IPS DF 6.9 (cell line): ENCODE results near the gene PSMA1.

Source experiments
- DNase-seq: peaks from one replicate; pipeline ENCODE4 v3.0.0-alpha.2; 2013; ENCODE audit warnings: low read depth, low spot score
- H3K27ac ChIP-seq: one replicate; pipeline ENCODE4 v1.5.1; 2013; ENCODE audit warnings: low read length, control low read depth
- H3K27me3 ChIP-seq: 2 replicates; pipeline ENCODE4 v1.6.1; 2013; ENCODE audit warnings: mild to moderate bottlenecking, low read length; ENCODE audit not compliant: control insufficient read depth, insufficient read depth
- H3K36me3 ChIP-seq: 2 replicates; pipeline ENCODE4 v1.6.1; 2013; ENCODE audit warnings: low read length; ENCODE audit not compliant: control insufficient read depth, insufficient read depth
- H3K4me1 ChIP-seq: 2 replicates; pipeline ENCODE4 v1.6.1; 2013; ENCODE audit warnings: low read length; ENCODE audit not compliant: control insufficient read depth, insufficient read depth
- H3K4me3 ChIP-seq: 2 replicates; pipeline ENCODE4 v1.5.1; 2013; ENCODE audit warnings: mild to moderate bottlenecking, low read length
- H3K9me3 ChIP-seq: 2 replicates; pipeline ENCODE4 v1.6.1; 2013; ENCODE audit warnings: low read length, inconsistent platforms; ENCODE audit not compliant: control insufficient read depth, insufficient read depth
- WGBS: extraction: QIAGEN DNeasy Blood & Tissue Kit; methylation state at CpG from one replicate; pipeline ENCODE4 v1.1.7; 2013; ENCODE audit warnings: mixed read lengths, missing lambda C conversion rate; ENCODE audit not compliant: insufficient read length, insufficient coverage; 5-methylcytosine and 5-hydroxymethylcytosine counted together

Gene PSMA1

DNA sequence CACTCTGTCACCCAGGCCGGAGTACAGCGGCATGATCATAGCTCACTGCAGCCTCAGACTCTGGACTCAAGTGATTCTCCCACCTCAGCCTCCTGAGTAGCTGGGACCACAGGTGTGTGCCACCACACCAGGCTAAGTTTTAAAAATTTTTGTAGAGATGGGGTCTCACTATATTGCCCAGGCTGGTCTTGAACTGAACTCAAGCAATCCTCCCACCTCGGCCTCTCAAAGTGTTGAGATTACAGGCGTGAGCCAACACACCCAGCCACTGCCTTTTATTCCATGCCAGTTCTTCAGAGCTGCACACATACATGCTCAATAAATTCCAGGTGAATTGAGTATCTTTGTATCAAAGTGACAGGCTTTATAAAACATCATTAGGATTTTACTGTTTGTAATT is 18.1 kb downstream of the PSMA1 start:
- H3K36me3 ChIP-seq, result peaks cover 8% of the 10 kb centered on the region; the same call in 1 of the 2 replicates
- H3K9me3 ChIP-seq, result no peaks in the 10 kb centered on the region
- no CpG with 5 or more reads among the region's 4 CpGs for WGBS
- H3K27ac ChIP-seq, result no peak overlapping the region
- H3K4me1 ChIP-seq, result no peaks in the 10 kb centered on the region
- no peak overlapping the region for H3K4me3 ChIP-seq
- H3K27me3 ChIP-seq, result no peaks in the 10 kb centered on the region
- DNase-seq, result no peak

DNA sequence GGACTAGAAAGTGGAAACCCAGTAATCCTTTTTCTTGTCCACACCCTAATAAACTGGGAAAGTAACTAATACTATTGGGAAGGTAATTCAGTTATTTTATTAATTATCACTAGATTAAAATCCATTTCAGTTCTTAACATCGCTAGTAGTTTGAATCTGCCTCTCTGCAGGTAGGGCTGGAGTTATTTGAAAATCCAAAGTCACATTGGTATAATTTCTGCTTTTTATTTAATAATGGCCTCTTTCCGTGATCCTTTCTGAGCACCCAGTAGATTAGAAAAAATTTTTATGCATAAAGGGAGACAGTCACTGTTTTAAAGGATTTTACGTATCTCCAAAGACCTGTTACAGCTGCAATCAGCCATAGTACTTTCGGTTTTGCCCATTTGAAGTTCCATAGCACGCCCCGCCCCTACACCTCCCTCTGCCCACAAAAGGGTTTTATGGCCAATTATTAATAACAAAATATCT is 20.0 kb downstream of the PSMA1 start:
- Histone ChIP-seq H3K4me1 (no peaks in the 10 kb centered on the region), H3K27me3 (no peaks in the 10 kb centered on the region), H3K4me3 (peak overlapping the region; percentile 99; the same call in 1 of the 2 replicates), H3K27ac (no peak overlapping the region), H3K36me3 (no peaks in the 10 kb centered on the region; the same call in 1 of the 2 replicates), H3K9me3 (no peaks in the 10 kb centered on the region)
- DNase-seq, result no peak
- no CpG with 5 or more reads among the region's 6 CpGs for WGBS

DNA sequence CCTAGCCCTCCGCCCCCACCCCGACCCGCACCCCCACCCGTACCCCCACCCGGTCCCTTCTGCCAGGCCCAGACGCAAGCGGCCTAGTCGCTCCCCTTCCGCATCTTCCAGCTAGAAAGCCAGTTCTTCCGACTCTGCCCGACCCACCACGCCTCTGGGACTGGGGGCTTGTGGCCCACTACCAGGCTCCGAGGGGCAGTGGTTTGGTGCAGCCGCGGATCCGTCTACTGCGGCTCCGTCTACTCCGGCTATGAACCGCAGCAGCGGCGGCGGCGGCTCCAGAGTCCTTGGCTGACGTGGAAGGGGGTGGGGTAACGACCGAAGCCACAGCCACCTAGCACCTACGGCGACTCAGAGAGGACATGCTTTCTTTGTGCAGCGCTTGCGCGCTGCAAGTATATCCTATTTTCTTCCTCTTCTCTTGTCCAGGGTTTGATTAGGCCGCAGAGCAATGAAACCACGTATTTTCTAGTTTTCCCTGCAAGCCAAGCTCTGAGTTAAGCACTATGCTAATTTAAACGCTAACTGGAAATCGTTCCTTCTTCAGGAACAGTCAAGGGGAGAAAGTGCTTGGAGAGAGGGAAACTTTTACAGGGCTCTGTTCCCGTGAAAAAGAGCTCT is 20.5 kb downstream of the PSMA1 start, which contains the start of gene COPB1:
Gene COPB1 (minus strand): TSS at position 252 of the 621 bp plus-strand sequence. CDS start 883 bp downstream, outside the sequence.
- Histone ChIP-seq H3K27ac (no peak within 1 kb of the TSS), H3K27me3 (no peaks in the 10 kb centered on the region), H3K36me3 (no peaks in the 10 kb centered on the region; the same call in 1 of the 2 replicates), H3K9me3 (no peaks in the 10 kb centered on the region), H3K4me3 (peak within 1 kb of the TSS; percentile 99), H3K4me1 (no peaks in the 10 kb centered on the region)
- WGBS, result no CpG with 5 or more reads among the region's 37 CpGs
- peak; percentile 75 for DNase-seq

DNA sequence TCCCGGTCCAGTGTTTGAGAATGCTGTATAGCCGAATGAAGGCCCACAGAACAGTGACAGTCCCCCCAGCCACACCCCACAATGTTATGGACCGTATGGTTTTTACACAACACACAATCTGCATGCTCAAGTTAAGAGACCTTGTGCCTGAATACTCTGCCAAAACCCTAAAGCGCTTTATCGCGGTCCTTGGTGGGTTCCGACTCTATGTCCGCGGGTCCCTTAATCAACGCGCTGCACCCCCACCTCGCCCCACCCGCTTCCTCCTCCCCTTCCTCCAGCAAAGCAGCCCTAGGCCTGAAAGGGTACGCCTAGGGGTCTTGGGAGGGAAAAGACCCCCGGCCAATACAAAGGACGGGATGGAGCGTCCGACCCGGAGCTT is 21.0 kb downstream of the PSMA1 start:
- DNase-seq, result no peak
- no peaks in the 10 kb centered on the region for H3K27me3 ChIP-seq
- no peak overlapping the region for H3K27ac ChIP-seq
- H3K4me3 ChIP-seq, result peak overlapping the region; percentile 99
- no peaks in the 10 kb centered on the region; the same call in 1 of the 2 replicates for H3K36me3 ChIP-seq
- H3K4me1 ChIP-seq, result no peaks in the 10 kb centered on the region
- no peaks in the 10 kb centered on the region for H3K9me3 ChIP-seq
- WGBS, result no CpG with 5 or more reads among the region's 19 CpGs

DNA sequence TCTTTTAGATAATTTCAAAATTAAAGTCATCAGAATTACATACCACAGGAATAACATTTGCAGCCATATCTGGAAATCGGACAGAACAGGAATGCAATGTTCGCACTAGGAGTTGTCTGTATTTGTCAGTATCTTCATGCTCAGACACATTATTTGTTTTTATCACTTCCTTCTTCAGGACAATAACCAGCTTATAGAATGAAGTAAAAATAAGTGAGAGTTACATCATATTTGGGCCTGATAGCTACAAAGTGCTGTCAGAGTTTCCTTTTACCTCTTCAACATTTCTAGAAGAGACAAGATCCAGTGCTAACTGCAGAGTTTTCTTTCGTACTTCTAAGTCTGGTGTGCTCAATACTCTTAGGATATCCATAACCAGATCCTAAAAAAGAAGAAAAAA is 39.5 kb downstream of the PSMA1 start:
- no CpG with 5 or more reads among the region's 3 CpGs for WGBS
- Histone ChIP-seq H3K4me1 (no peaks in the 10 kb centered on the region), H3K27ac (no peak overlapping the region), H3K4me3 (no peak overlapping the region), H3K36me3 (peaks cover 5% of the 10 kb centered on the region; the same call in 1 of the 2 replicates), H3K27me3 (no peaks in the 10 kb centered on the region), H3K9me3 (no peaks in the 10 kb centered on the region)
- DNase-seq, result no peak

DNA sequence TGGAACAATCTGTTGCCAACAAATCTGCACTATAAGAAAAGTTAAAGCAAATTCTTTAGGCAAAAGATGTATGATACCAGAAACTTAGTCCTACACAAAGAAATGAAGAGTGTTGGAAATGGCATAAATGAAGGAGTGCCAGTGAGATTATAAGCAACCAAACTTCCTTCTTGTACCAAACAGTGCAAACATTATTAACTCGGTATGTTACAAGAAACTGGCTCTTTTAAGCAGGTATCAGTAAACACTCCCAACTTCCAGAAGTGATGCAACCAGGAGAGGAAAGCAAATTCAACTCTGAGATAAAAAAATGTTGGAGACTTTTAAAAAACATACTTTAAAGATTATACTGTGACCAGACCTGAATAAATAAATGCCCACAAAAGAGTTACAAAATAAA is 49.1 kb downstream of the PSMA1 start:
- Histone ChIP-seq H3K27me3 (no peaks in the 10 kb centered on the region), H3K4me3 (no peak overlapping the region), H3K36me3 (peaks cover 10% of the 10 kb centered on the region; the same call in 1 of the 2 replicates), H3K9me3 (no peaks in the 10 kb centered on the region), H3K4me1 (no peaks in the 10 kb centered on the region), H3K27ac (no peak overlapping the region)
- no CpG with 5 or more reads among the region's 1 CpG for WGBS
- no peak for DNase-seq

DNA sequence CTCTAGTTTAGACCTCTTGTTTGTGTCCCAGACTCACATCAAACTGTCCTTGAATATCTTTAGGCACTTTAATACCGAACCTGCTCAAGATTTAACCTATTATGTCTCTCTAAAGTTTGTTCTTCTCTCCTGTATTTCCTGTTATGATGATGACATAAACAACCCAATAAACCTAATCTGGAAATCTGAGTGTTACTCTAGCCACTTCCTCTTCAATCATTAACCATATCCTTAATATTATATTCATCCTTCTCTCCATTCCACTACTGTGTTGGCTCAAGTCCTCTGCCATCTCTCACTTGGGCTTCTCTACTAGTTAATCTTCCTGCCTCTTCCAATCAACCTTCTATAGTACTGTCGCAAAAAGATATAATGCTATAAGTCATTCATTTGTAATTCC is 56.6 kb downstream of the PSMA1 start:
- Histone ChIP-seq H3K27ac (no peak overlapping the region), H3K36me3 (peaks cover 4% of the 10 kb centered on the region; the same call in 1 of the 2 replicates), H3K4me1 (no peaks in the 10 kb centered on the region), H3K4me3 (no peak overlapping the region), H3K27me3 (no peaks in the 10 kb centered on the region), H3K9me3 (no peaks in the 10 kb centered on the region)
- no peak for DNase-seq
- WGBS, result no CpG with 5 or more reads among the region's 2 CpGs

DNA sequence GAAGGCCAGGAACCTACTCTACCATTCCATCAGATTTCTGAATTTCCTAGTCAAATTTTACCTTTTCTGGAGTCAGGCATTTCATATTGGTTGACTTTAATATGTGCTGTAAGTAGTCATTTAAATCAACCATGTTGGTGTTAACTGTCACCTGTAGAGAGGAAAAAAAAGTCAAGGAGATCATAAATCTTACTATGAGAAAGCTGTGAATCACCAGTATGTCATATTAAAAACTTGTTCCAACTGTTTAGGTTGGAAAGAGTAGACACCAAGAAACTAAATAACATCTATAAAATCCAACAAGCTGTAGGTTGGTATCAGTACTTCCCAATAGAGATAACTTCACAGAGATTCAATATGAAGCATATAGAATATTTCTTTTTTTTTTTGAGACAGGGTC is 60.0 kb downstream of the PSMA1 start:
- no peaks in the 10 kb centered on the region for H3K9me3 ChIP-seq
- H3K27ac ChIP-seq, result no peak overlapping the region
- H3K4me1 ChIP-seq, result no peaks in the 10 kb centered on the region
- no peaks in the 10 kb centered on the region for H3K27me3 ChIP-seq
- no peak overlapping the region for H3K4me3 ChIP-seq
- DNase-seq, result no peak
- H3K36me3 ChIP-seq, result peaks cover 3% of the 10 kb centered on the region; the same call in 1 of the 2 replicates

DNA sequence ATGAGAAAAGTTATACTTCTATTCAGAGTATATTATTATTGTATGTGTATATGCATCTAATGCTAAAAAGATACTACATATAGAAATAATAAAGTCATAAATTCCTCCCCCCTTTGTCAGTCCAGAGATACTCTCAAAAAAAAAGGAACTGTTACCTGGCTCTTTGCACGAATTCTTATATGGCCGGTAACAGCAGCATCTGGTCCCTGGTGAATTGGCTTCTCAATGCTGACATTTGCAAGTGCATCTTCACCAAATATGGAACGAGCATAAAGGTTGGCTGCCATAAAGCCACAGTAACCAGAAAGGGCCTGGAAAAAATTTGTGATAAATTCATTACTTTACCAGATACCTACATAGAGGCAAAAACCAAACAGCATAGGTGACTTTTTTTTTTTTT is 61.8 kb downstream of the PSMA1 start:
- H3K27ac ChIP-seq, result no peak overlapping the region
- no peak for DNase-seq
- H3K36me3 ChIP-seq, result no peaks in the 10 kb centered on the region; the same call in 1 of the 2 replicates
- no peak overlapping the region for H3K4me3 ChIP-seq
- H3K27me3 ChIP-seq, result no peaks in the 10 kb centered on the region
- no peaks in the 10 kb centered on the region for H3K4me1 ChIP-seq
- H3K9me3 ChIP-seq, result no peaks in the 10 kb centered on the region
- WGBS, result no CpG with 5 or more reads among the region's 3 CpGs

DNA sequence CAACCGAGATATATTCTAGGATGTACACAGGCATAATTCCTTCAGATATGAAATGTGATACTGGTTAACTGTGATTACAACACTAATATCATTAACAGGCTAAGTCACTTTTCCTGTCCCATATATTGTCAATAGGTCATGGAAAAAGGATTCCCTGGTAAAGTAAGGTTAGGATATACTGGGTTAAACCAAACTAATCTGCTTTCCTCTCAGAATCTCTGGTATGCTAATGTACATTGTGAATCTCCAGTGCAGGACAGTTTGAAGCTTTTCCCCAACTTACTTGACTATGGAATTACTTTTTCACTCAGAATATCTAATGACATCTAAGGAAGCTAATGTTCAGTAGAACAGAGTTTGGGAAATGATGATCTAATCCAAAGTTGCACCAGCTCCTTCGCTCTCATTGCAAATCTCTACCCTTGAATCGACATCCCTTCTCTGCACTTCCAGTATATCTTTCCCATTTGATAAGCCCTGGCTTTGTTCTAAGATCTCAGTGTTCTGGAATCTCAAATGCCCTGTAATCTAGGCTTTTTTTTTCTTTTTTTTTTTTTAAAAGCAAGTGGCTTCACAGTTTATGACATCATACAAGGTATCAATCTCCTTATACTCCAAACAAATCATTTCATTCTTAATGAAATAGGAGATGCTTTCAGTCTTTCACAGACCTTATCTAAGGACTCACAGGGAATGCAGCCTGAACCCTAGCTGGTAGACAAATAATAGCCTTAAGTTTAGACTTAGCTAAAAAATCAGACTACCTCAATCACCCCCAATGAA is 64.3 kb downstream of the PSMA1 start:
- no CpG with 5 or more reads among the region's 3 CpGs for WGBS
- Histone ChIP-seq H3K4me3 (no peak overlapping the region), H3K4me1 (no peaks in the 10 kb centered on the region), H3K27me3 (no peaks in the 10 kb centered on the region), H3K27ac (no peak overlapping the region), H3K9me3 (no peaks in the 10 kb centered on the region), H3K36me3 (no peaks in the 10 kb centered on the region)
- DNase-seq, result no peak
